ENCODE results near the gene C1QTNF8. TPM values are rescaled to one million over a fixed set of nuclear protein-coding genes. Genes with fewer than 3 reads are reported as not detected.

C1QTNF8 gene
- total and polyA plus RNA-seq, 2 donors (not counting 1 experiment from before 2014, with no cell fraction given) = not detected

DNA sequence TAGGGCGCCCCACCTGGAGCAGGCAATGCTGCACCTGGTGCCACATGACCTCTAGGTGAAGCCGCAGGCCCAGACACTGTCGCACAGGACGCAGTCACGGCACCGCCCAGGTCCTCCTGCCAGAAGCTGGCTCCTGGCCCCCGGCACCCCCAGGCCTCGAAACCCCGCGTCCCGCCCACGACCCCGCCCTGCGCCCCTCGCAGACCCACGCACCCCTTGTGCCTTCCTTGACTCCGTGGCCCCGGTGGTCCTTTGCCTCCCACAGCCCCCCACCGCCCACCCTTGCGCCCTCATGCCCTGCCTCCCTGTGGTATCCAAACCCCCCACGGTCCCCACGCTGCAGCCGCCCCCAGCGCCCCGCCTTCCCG lies 6.3 kb upstream of the C1QTNF8 start:
- Histone ChIP-seq H3K4me2 (replicated peaks; ENCODE audit: low read depth, low read length, poor library complexity, severe bottlenecking) (no peak overlapping the region), H3K36me3 (replicated peaks in 1 of 2; ENCODE audit: control extremely low read depth in 1 of 2, control insufficient read depth in 1 of 2, extremely low read depth in 1 of 2, insufficient read depth in 2 of 2, low read length in 1 of 2) (no peaks in the 10 kb centered on the region), H2AFZ (ENCODE audit: insufficient read depth, low read depth, low read length, poor library complexity, severe bottlenecking) (no peak overlapping the region), H3K4me3 (ENCODE audit: control extremely low read depth in 1 of 5, extremely low read depth in 1 of 5, insufficient read depth in 1 of 5, low read depth in 2 of 5, low read length in 4 of 5) (no peak overlapping the region), H3K27ac (ENCODE audit: low read length in 2 of 2) (no peak overlapping the region), H3K9me3 (ENCODE audit: control extremely low read depth in 1 of 3, control insufficient read depth in 2 of 3, insufficient read depth in 1 of 3, low read length in 2 of 3) (no peaks in the 10 kb centered on the region), H4K20me1 (ENCODE audit: control insufficient read depth, insufficient read depth, low read length, poor library complexity, severe bottlenecking) (no peaks in the 10 kb centered on the region), H3K9ac (ENCODE audit: low read length) (no peak overlapping the region), H3K4me1 (ENCODE audit: control insufficient read depth in 2 of 2, insufficient read depth in 2 of 2, low read length in 2 of 2) (peaks cover 8 to 10% of the 10 kb centered on the region in 2 donors), H3K27me3 (replicated peaks in 1 of 4; ENCODE audit: control extremely low read depth in 1 of 4, control insufficient read depth in 3 of 4, insufficient read depth in 4 of 4, low read length in 3 of 4) (peaks cover 0 to 32% (median 5%) of the 10 kb centered on the region in 4 experiments), H3K79me2 (ENCODE audit: control insufficient read depth, insufficient read depth, low read length) (no peaks in the 10 kb centered on the region)
- H3K27ac Mint-ChIP-seq = no peak overlapping the region
- no peak overlapping the region for H3K4me3 Mint-ChIP-seq
- ChIA-PET CTCF (interaction anchor here (1.2 kb wide), 1 partner anchor 9 kb away, joined by 3 read pairs; no protein-coding TSS in a partner anchor), POLR2A (no interaction called here)
- H3K27me3 Mint-ChIP-seq = peaks cover 4% of the 10 kb centered on the region
- no peak for TF ChIP-seq EZH2 (IDR thresholded peaks at IDR 0.05; ENCODE audit: borderline replicate concordance, insufficient read depth, low read depth, low read length, poor library complexity, severe bottlenecking)
- TF ChIP-seq, protein P1, sequence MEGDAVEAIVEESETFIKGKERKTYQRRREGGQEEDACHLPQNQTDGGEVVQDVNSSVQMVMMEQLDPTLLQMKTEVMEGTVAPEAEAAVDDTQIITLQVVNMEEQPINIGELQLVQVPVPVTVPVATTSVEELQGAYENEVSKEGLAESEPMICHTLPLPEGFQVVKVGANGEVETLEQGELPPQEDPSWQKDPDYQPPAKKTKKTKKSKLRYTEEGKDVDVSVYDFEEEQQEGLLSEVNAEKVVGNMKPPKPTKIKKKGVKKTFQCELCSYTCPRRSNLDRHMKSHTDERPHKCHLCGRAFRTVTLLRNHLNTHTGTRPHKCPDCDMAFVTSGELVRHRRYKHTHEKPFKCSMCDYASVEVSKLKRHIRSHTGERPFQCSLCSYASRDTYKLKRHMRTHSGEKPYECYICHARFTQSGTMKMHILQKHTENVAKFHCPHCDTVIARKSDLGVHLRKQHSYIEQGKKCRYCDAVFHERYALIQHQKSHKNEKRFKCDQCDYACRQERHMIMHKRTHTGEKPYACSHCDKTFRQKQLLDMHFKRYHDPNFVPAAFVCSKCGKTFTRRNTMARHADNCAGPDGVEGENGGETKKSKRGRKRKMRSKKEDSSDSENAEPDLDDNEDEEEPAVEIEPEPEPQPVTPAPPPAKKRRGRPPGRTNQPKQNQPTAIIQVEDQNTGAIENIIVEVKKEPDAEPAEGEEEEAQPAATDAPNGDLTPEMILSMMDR (IDR thresholded peaks at IDR 0.05) = no peak
- H3K4me1 Mint-ChIP-seq = no peaks in the 10 kb centered on the region
- WGBS (ENCODE audit: insufficient coverage) = 64% methylated on average over 13 of the region's 26 CpGs
- H3K9me3 Mint-ChIP-seq (ENCODE audit: insufficient read depth) = no peaks in the 10 kb centered on the region
- no peak for ATAC-seq (ENCODE audit: low read depth)
- intact Hi-C loops (cut with micrococcal nuclease) = loop anchor here (2.0 kb wide), 1 partner anchor 392 kb away; no protein-coding TSS in a partner anchor
- no peak for DNase-seq

DNA sequence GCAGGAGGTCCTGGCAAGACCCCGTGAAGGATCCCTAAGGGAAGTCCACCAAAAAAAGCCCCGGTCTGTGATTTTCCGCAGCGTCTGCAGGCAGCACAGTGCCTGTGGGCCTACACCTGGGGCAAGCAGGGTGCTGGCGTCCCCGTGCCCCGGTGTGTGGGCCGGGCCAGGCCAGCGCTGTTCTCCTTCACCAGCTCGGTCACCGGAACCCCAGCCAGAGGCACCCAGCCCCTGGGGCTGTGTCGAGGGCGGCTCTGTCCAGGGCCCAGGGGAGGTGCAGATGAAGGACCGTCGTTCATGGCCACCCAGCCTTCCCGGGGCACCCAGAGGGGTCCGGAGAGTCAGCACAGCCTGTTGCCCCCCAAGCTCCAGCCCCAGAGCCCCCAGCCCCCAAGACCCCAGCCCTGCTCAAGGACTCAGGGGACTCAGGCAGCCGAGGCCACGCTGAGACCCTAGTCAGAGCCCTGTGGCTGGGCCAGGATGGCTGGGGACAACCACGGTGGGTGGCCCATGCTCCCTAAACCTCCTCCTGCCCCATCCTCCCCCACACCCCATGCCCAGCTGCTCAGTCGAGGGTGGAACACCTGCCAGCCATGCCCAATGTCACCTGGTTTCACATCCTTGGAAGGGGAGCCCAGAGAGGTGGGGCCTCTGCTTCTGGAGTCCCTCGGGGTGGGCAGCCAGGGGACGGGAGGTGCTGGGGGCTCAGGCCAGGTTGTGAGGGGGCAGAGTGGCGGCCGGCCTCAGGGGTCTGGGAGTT lies 5.7 kb upstream of the C1QTNF8 start:
- intact Hi-C loops (cut with micrococcal nuclease) = loop anchor here (2.0 kb wide), 1 partner anchor 391 kb away; no protein-coding TSS in a partner anchor

More for the DNA sequence above, 5.7 kb upstream of the C1QTNF8 start:
- no peak for DNase-seq
- Mint-ChIP-seq H3K9me3 (ENCODE audit: insufficient read depth) (no peaks in the 10 kb centered on the region), H3K4me3 (no peak overlapping the region), H3K27me3 (peaks cover 4% of the 10 kb centered on the region), H3K27ac (no peak overlapping the region), H3K4me1 (no peaks in the 10 kb centered on the region)
- peaks cover 8 to 10% of the 10 kb centered on the region in 2 donors for H3K4me1 ChIP-seq (ENCODE audit: control insufficient read depth in 2 of 2, insufficient read depth in 2 of 2, low read length in 2 of 2)
- H3K9ac ChIP-seq (ENCODE audit: low read length) = no peak overlapping the region
- no peak overlapping the region for H3K4me3 ChIP-seq (ENCODE audit: control extremely low read depth in 1 of 5, extremely low read depth in 1 of 5, insufficient read depth in 1 of 5, low read depth in 2 of 5, low read length in 4 of 5)
- no peaks in the 10 kb centered on the region for H3K79me2 ChIP-seq (ENCODE audit: control insufficient read depth, insufficient read depth, low read length)
- ATAC-seq (ENCODE audit: low read depth) = no peak
- H3K4me2 ChIP-seq (replicated peaks; ENCODE audit: low read depth, low read length, poor library complexity, severe bottlenecking) = no peak overlapping the region
- no peaks in the 10 kb centered on the region for H3K36me3 ChIP-seq (replicated peaks in 1 of 2; ENCODE audit: control extremely low read depth in 1 of 2, control insufficient read depth in 1 of 2, extremely low read depth in 1 of 2, insufficient read depth in 2 of 2, low read length in 1 of 2)
- H3K27ac ChIP-seq (ENCODE audit: low read length in 2 of 2) = no peak overlapping the region
- 70% methylated on average over 24 of the region's 25 CpGs for WGBS (ENCODE audit: insufficient coverage)
- no peaks in the 10 kb centered on the region for H3K9me3 ChIP-seq (ENCODE audit: control extremely low read depth in 1 of 3, control insufficient read depth in 2 of 3, insufficient read depth in 1 of 3, low read length in 2 of 3)
- ChIA-PET POLR2A (no interaction called here), CTCF (interaction anchor here (0.9 to 1.2 kb wide), 2 partner anchors 10 to 390 kb away, joined by 3 read pairs; no protein-coding TSS in a partner anchor)
- H2AFZ ChIP-seq (ENCODE audit: insufficient read depth, low read depth, low read length, poor library complexity, severe bottlenecking) = no peak overlapping the region
- no peaks in the 10 kb centered on the region for H4K20me1 ChIP-seq (ENCODE audit: control insufficient read depth, insufficient read depth, low read length, poor library complexity, severe bottlenecking)
- no peak for TF ChIP-seq EZH2 (IDR thresholded peaks at IDR 0.05; ENCODE audit: borderline replicate concordance, insufficient read depth, low read depth, low read length, poor library complexity, severe bottlenecking)
- TF ChIP-seq, protein P1 (IDR thresholded peaks at IDR 0.05) = no peak
- peaks cover 0 to 26% (median 5%) of the 10 kb centered on the region in 4 experiments for H3K27me3 ChIP-seq (replicated peaks in 1 of 4; ENCODE audit: control extremely low read depth in 1 of 4, control insufficient read depth in 3 of 4, insufficient read depth in 4 of 4, low read length in 3 of 4)

Data from B cell (primary cell).